GM12874 (cell line): Measurements from ENCODE around the gene DMXL1.

Experiments used
- CTCF ChIP-seq: IDR thresholded peaks from 2 replicates; pipeline ENCODE4 v1.5.1; 2011; ENCODE audit warnings: low read depth, mild to moderate bottlenecking, control low read depth, low read length, moderate library complexity; ENCODE audit not compliant: insufficient read depth

Gene DMXL1

GRCh38 chr5:119290607-119291006 is 219.7 kb downstream of the DMXL1 start:
- no peak for TF ChIP-seq CTCF

- no peak for TF ChIP-seq CTCF
Observed at GRCh38 chr5:119291056-119291455, 220.2 kb downstream of the DMXL1 start.

GRCh38 chr5:119291877-119292276 is 221.0 kb downstream of the DMXL1 start:
- TF ChIP-seq CTCF = no peak

GRCh38 chr5:119292701-119293515 is 222.0 kb downstream of the DMXL1 start:
- no peak for TF ChIP-seq CTCF

GRCh38 chr5:119293516-119293829 is 222.6 kb downstream of the DMXL1 start:
- no peak for TF ChIP-seq CTCF
